ENCODE results near the gene ZNF385D.

- TF ChIP-seq YY1 (IDR thresholded peaks at IDR 0.05; ENCODE audit: insufficient read depth, insufficient read length) = no peak
- TF ChIP-seq ZNF274 (IDR thresholded peaks at IDR 0.05; ENCODE audit: low read depth, low read length) = no peak
Measured at GRCh38 chr3:21417991-21418390, 333.0 kb downstream of the ZNF385D start.
